Hematopoietic multipotent progenitor cell treated with erythropoietin and hydrocortisone succinate and interleukin-3 and kit ligand, for 8 days (in vitro differentiated cells): ENCODE data around the gene CTSL.

ENCODE experiments used
- DNase-seq: peaks from one replicate; pipeline ENCODE4 v3.0.0-alpha.2; 2015

CTSL gene

GRCh38 chr9:87760529-87760928 is 34.6 kb downstream of the CTSL start:
- DNase-seq = peak; percentile 51

GRCh38 chr9:87763286-87763685 is 37.4 kb downstream of the CTSL start:
- no peak for DNase-seq

GRCh38 chr9:87765521-87765920 is 39.6 kb downstream of the CTSL start:
- DNase-seq = no peak

GRCh38 chr9:87766697-87767096 is 40.8 kb downstream of the CTSL start:
- DNase-seq = no peak

GRCh38 chr9:87770616-87771315 is 44.8 kb downstream of the CTSL start:
- DNase-seq = no peak

GRCh38 chr9:87771316-87772006 is 45.5 kb downstream of the CTSL start:
- no peak for DNase-seq

- peak; percentile 97 for DNase-seq
Measured at GRCh38 chr9:87776481-87777379, 50.8 kb downstream of the CTSL start.

GRCh38 chr9:87778996-87779395 is 53.1 kb downstream of the CTSL start:
- DNase-seq = no peak
